Measurements from ENCODE around the gene RAET1G.

GRCh38 chr6:149910721-149911151, 12.2 kb downstream of the RAET1G start:
- no peak for TF ChIP-seq CTCF (IDR thresholded peaks at IDR 0.05)
- TF ChIP-seq EZH2 (IDR thresholded peaks at IDR 0.05; ENCODE audit: borderline replicate concordance, insufficient read depth, low read depth, low read length, poor library complexity, severe bottlenecking): no peak

All from B cell (primary cell).